ENCODE measurements around the gene SAMD13. TPM values are rescaled to one million over a fixed set of nuclear protein-coding genes. Genes with fewer than 3 reads are reported as not detected.
"Not testable (repeated sequence)": the region's sequence is repeated elsewhere in the genome, so short reads cannot be mapped to it uniquely, and the experiment has no call there.

Gene SAMD13
- total RNA-seq, 1 experiment from 2014 or later: 2.3 TPM

- no peak for DNase-seq (ENCODE audit: low spot score)
Observed at GRCh38 chr1:84286071-84286470, 15.4 kb upstream of the SAMD13 start.

- DNase-seq (ENCODE audit: low spot score): not testable (repeated sequence)
Observed at GRCh38 chr1:84287389-84287788, 14.1 kb upstream of the SAMD13 start.

- no peak for DNase-seq (ENCODE audit: low spot score)
Observed at GRCh38 chr1:84289169-84289785, 12.2 kb upstream of the SAMD13 start.

- no peak for DNase-seq (ENCODE audit: low spot score)
Observed at GRCh38 chr1:84291882-84292655, 9.4 kb upstream of the SAMD13 start.

- DNase-seq (ENCODE audit: low spot score): no peak
Observed at GRCh38 chr1:84293766-84294165, 7.7 kb upstream of the SAMD13 start.

- no peak for DNase-seq (ENCODE audit: low spot score)
Observed at GRCh38 chr1:84294751-84295150, 6.8 kb upstream of the SAMD13 start.

- no peak for DNase-seq (ENCODE audit: low spot score)
Observed at GRCh38 chr1:84297546-84298244, 3.8 kb upstream of the SAMD13 start.

GRCh38 chr1:84298328-84298683 lies 3.2 kb upstream of the SAMD13 start:
- no peak for DNase-seq (ENCODE audit: low spot score)

- DNase-seq (ENCODE audit: low spot score): no peak
Observed at GRCh38 chr1:84298684-84299535, 2.6 kb upstream of the SAMD13 start.

- no peak for DNase-seq (ENCODE audit: low spot score)
Observed at GRCh38 chr1:84299536-84300170, 1.9 kb upstream of the SAMD13 start.

GRCh38 chr1:84300501-84300900 lies 1.0 kb upstream of the SAMD13 start:
- DNase-seq (ENCODE audit: low spot score): no peak

GRCh38 chr1:84301785-84302385 lies 377 bp downstream of the SAMD13 start:
- DNase-seq (ENCODE audit: low spot score): no peak

- no peak for DNase-seq (ENCODE audit: low spot score)
Observed at GRCh38 chr1:84303314-84303830, 1.9 kb downstream of the SAMD13 start.

GRCh38 chr1:84307398-84307797 lies 5.9 kb downstream of the SAMD13 start:
- no peak for DNase-seq (ENCODE audit: low spot score)

- no peak for DNase-seq (ENCODE audit: low spot score)
Observed at GRCh38 chr1:84311296-84311695, 9.8 kb downstream of the SAMD13 start.

GRCh38 chr1:84319662-84320061 lies 18.2 kb downstream of the SAMD13 start:
- DNase-seq (ENCODE audit: low spot score): no peak

- no peak for DNase-seq (ENCODE audit: low spot score)
Observed at GRCh38 chr1:84327830-84328229, 26.3 kb downstream of the SAMD13 start.

- no peak for DNase-seq (ENCODE audit: low spot score)
Observed at GRCh38 chr1:84330125-84330984, 28.8 kb downstream of the SAMD13 start.

- no peak for DNase-seq (ENCODE audit: low spot score)
Observed at GRCh38 chr1:84339503-84339902, 38.0 kb downstream of the SAMD13 start.

GRCh38 chr1:84344286-84344685 lies 42.8 kb downstream of the SAMD13 start:
- no peak for DNase-seq (ENCODE audit: low spot score)
